Measurements from ENCODE around the gene CDH23.

CDH23 gene

GRCh38 chr10:71776481-71776925, 379.8 kb downstream of the CDH23 start:
- H3K9me3 ChIP-seq (ENCODE audit: insufficient read depth, low read length): no peaks in the 10 kb centered on the region; the same call in 1 of the 2 replicates
- H3K4me3 ChIP-seq (ENCODE audit: insufficient read length, low read depth): no peak overlapping the region
- H3K27me3 ChIP-seq (ENCODE audit: insufficient read depth, insufficient read length): peaks cover 34% of the 10 kb centered on the region
- no peak overlapping the region for H3K9ac ChIP-seq (ENCODE audit: insufficient read length, low read depth)
- DNase-seq (ENCODE audit: low read depth, low spot score): no peak
- no peaks in the 10 kb centered on the region for H3K36me3 ChIP-seq (ENCODE audit: insufficient read depth, insufficient read length, low read length)
- TF ChIP-seq ZNF274 (IDR thresholded peaks at IDR 0.05; ENCODE audit: low read depth, low read length): no peak
- peaks cover 12% of the 10 kb centered on the region for H3K4me1 ChIP-seq (ENCODE audit: insufficient read depth, insufficient read length)

GRCh38 chr10:71777213-71777985, 380.7 kb downstream of the CDH23 start:
- TF ChIP-seq ZNF274 (IDR thresholded peaks at IDR 0.05; ENCODE audit: low read depth, low read length) (no peak), YY1 (IDR thresholded peaks at IDR 0.05; ENCODE audit: insufficient read depth, insufficient read length) (no peak), SUZ12 (IDR thresholded peaks at IDR 0.05; ENCODE audit: extremely low read depth, insufficient read depth, insufficient read length) (no peak)
- Histone ChIP-seq H3K9ac (ENCODE audit: insufficient read length, low read depth) (no peak overlapping the region), H3K27me3 (ENCODE audit: insufficient read depth, insufficient read length) (peaks cover 25% of the 10 kb centered on the region), H3K4me1 (ENCODE audit: insufficient read depth, insufficient read length) (peaks cover 17% of the 10 kb centered on the region), H3K36me3 (ENCODE audit: insufficient read depth, insufficient read length, low read length) (no peaks in the 10 kb centered on the region), H3K9me3 (ENCODE audit: insufficient read depth, low read length) (no peaks in the 10 kb centered on the region; the same call in 1 of the 2 replicates), H3K4me3 (ENCODE audit: insufficient read length, low read depth) (no peak overlapping the region)
- DNase-seq (ENCODE audit: low read depth, low spot score): no peak

- Histone ChIP-seq H3K27me3 (ENCODE audit: insufficient read depth, insufficient read length) (peaks cover 17% of the 10 kb centered on the region), H3K36me3 (ENCODE audit: insufficient read depth, insufficient read length, low read length) (no peaks in the 10 kb centered on the region), H3K4me1 (ENCODE audit: insufficient read depth, insufficient read length) (peaks cover 13% of the 10 kb centered on the region), H3K4me3 (ENCODE audit: insufficient read length, low read depth) (no peak overlapping the region), H3K9me3 (ENCODE audit: insufficient read depth, low read length) (no peaks in the 10 kb centered on the region; the same call in 1 of the 2 replicates), H3K9ac (ENCODE audit: insufficient read length, low read depth) (no peak overlapping the region)
- no peak for DNase-seq (ENCODE audit: low read depth, low spot score)
- TF ChIP-seq YY1 (IDR thresholded peaks at IDR 0.05; ENCODE audit: insufficient read depth, insufficient read length) (no peak), ZNF274 (IDR thresholded peaks at IDR 0.05; ENCODE audit: low read depth, low read length) (no peak), SUZ12 (IDR thresholded peaks at IDR 0.05; ENCODE audit: extremely low read depth, insufficient read depth, insufficient read length) (no peak)
Measured at GRCh38 chr10:71778071-71778825, 381.5 kb downstream of the CDH23 start.

GRCh38 chr10:71779641-71780040, 382.9 kb downstream of the CDH23 start:
- DNase-seq (ENCODE audit: low read depth, low spot score): no peak
- Histone ChIP-seq H3K4me1 (ENCODE audit: insufficient read depth, insufficient read length) (peaks cover 9% of the 10 kb centered on the region), H3K27me3 (ENCODE audit: insufficient read depth, insufficient read length) (peaks cover 4% of the 10 kb centered on the region), H3K9ac (ENCODE audit: insufficient read length, low read depth) (no peak overlapping the region), H3K4me3 (ENCODE audit: insufficient read length, low read depth) (no peak overlapping the region), H3K36me3 (ENCODE audit: insufficient read depth, insufficient read length, low read length) (no peaks in the 10 kb centered on the region), H3K9me3 (ENCODE audit: insufficient read depth, low read length) (no peaks in the 10 kb centered on the region; the same call in 1 of the 2 replicates)
- no peak for TF ChIP-seq SUZ12 (IDR thresholded peaks at IDR 0.05; ENCODE audit: extremely low read depth, insufficient read depth, insufficient read length)
- no peak for TF ChIP-seq ZNF274 (IDR thresholded peaks at IDR 0.05; ENCODE audit: low read depth, low read length)
- no peak for TF ChIP-seq YY1 (IDR thresholded peaks at IDR 0.05; ENCODE audit: insufficient read depth, insufficient read length)

- H3K9ac ChIP-seq (ENCODE audit: insufficient read length, low read depth): no peak overlapping the region
- no peak overlapping the region for H3K4me3 ChIP-seq (ENCODE audit: insufficient read length, low read depth)
- no peaks in the 10 kb centered on the region for H3K36me3 ChIP-seq (ENCODE audit: insufficient read depth, insufficient read length, low read length)
- H3K4me1 ChIP-seq (ENCODE audit: insufficient read depth, insufficient read length): peaks cover 9% of the 10 kb centered on the region
- no peaks in the 10 kb centered on the region; the same call in 1 of the 2 replicates for H3K9me3 ChIP-seq (ENCODE audit: insufficient read depth, low read length)
- H3K27me3 ChIP-seq (ENCODE audit: insufficient read depth, insufficient read length): no peaks in the 10 kb centered on the region
- DNase-seq (ENCODE audit: low read depth, low spot score): no peak
- no peak for TF ChIP-seq SUZ12 (IDR thresholded peaks at IDR 0.05; ENCODE audit: extremely low read depth, insufficient read depth, insufficient read length)
- no peak for TF ChIP-seq ZNF274 (IDR thresholded peaks at IDR 0.05; ENCODE audit: low read depth, low read length)
- no peak for TF ChIP-seq YY1 (IDR thresholded peaks at IDR 0.05; ENCODE audit: insufficient read depth, insufficient read length)
Measured at GRCh38 chr10:71780156-71780555, 383.4 kb downstream of the CDH23 start.

- no peak overlapping the region for H3K9ac ChIP-seq (ENCODE audit: insufficient read length, low read depth)
- no peak for DNase-seq (ENCODE audit: low read depth, low spot score)
- H3K9me3 ChIP-seq (ENCODE audit: insufficient read depth, low read length): no peaks in the 10 kb centered on the region; the same call in 1 of the 2 replicates
- no peaks in the 10 kb centered on the region for H3K36me3 ChIP-seq (ENCODE audit: insufficient read depth, insufficient read length, low read length)
- no peak overlapping the region for H3K4me3 ChIP-seq (ENCODE audit: insufficient read length, low read depth)
- H3K4me1 ChIP-seq (ENCODE audit: insufficient read depth, insufficient read length): peaks cover 9% of the 10 kb centered on the region
- no peak for TF ChIP-seq ZNF274 (IDR thresholded peaks at IDR 0.05; ENCODE audit: low read depth, low read length)
- no peak for TF ChIP-seq YY1 (IDR thresholded peaks at IDR 0.05; ENCODE audit: insufficient read depth, insufficient read length)
- TF ChIP-seq SUZ12 (IDR thresholded peaks at IDR 0.05; ENCODE audit: extremely low read depth, insufficient read depth, insufficient read length): no peak
- H3K27me3 ChIP-seq (ENCODE audit: insufficient read depth, insufficient read length): no peaks in the 10 kb centered on the region
Measured at GRCh38 chr10:71780719-71781118, 384.0 kb downstream of the CDH23 start.

All from NT2/D1 (cell line).